ENCODE measurements around the gene PTPRK.

The PTPRK gene

GRCh38 chr6:128062882-128063603 is 457.4 kb downstream of the PTPRK start:
- DNase-seq = no peak
- TF ChIP-seq GATA1 (IDR thresholded peaks at IDR 0.05; ENCODE audit: low read depth, low read length) = no peak
- no peak for TF ChIP-seq POLR2A (IDR thresholded peaks at IDR 0.05; ENCODE audit: low read length)

- no peak for DNase-seq
- TF ChIP-seq POLR2A (IDR thresholded peaks at IDR 0.05; ENCODE audit: low read length) (no peak), GATA1 (IDR thresholded peaks at IDR 0.05; ENCODE audit: low read depth, low read length) (no peak)
These were observed 462.5 kb downstream of the PTPRK start for GRCh38 chr6:128057946-128058345.

- no peak for DNase-seq
- TF ChIP-seq GATA1 (IDR thresholded peaks at IDR 0.05; ENCODE audit: low read depth, low read length) (no peak), POLR2A (IDR thresholded peaks at IDR 0.05; ENCODE audit: low read length) (no peak)
These were observed 462.9 kb downstream of the PTPRK start for GRCh38 chr6:128057541-128057940.

GRCh38 chr6:128053109-128053508 is 467.3 kb downstream of the PTPRK start:
- no peak for DNase-seq
- TF ChIP-seq GATA1 (IDR thresholded peaks at IDR 0.05; ENCODE audit: low read depth, low read length) = no peak
- no peak for TF ChIP-seq POLR2A (IDR thresholded peaks at IDR 0.05; ENCODE audit: low read length)

GRCh38 chr6:128047989-128048388 is 472.4 kb downstream of the PTPRK start:
- no peak for DNase-seq
- TF ChIP-seq POLR2A (IDR thresholded peaks at IDR 0.05; ENCODE audit: low read length) = no peak
- no peak for TF ChIP-seq GATA1 (IDR thresholded peaks at IDR 0.05; ENCODE audit: low read depth, low read length)

GRCh38 chr6:128046033-128046432 is 474.4 kb downstream of the PTPRK start:
- DNase-seq = no peak
- TF ChIP-seq GATA1 (IDR thresholded peaks at IDR 0.05; ENCODE audit: low read depth, low read length) (no peak), POLR2A (IDR thresholded peaks at IDR 0.05; ENCODE audit: low read length) (no peak)

- DNase-seq = no peak
- no peak for TF ChIP-seq GATA1 (IDR thresholded peaks at IDR 0.05; ENCODE audit: low read depth, low read length)
- no peak for TF ChIP-seq POLR2A (IDR thresholded peaks at IDR 0.05; ENCODE audit: low read length)
These were observed 480.9 kb downstream of the PTPRK start for GRCh38 chr6:128039543-128039942.

- TF ChIP-seq GATA1 (IDR thresholded peaks at IDR 0.05; ENCODE audit: low read depth, low read length) (no peak), POLR2A (IDR thresholded peaks at IDR 0.05; ENCODE audit: low read length) (no peak)
- DNase-seq = no peak
These were observed 483.4 kb downstream of the PTPRK start for GRCh38 chr6:128036808-128037570.

- DNase-seq = no peak
- no peak for TF ChIP-seq GATA1 (IDR thresholded peaks at IDR 0.05; ENCODE audit: low read depth, low read length)
- no peak for TF ChIP-seq POLR2A (IDR thresholded peaks at IDR 0.05; ENCODE audit: low read length)
These were observed 487.2 kb downstream of the PTPRK start for GRCh38 chr6:128033156-128033555.

GRCh38 chr6:128032042-128032441 is 488.4 kb downstream of the PTPRK start:
- DNase-seq = no peak
- TF ChIP-seq GATA1 (IDR thresholded peaks at IDR 0.05; ENCODE audit: low read depth, low read length) (no peak), POLR2A (IDR thresholded peaks at IDR 0.05; ENCODE audit: low read length) (no peak)

GRCh38 chr6:128029826-128030225 is 490.6 kb downstream of the PTPRK start:
- DNase-seq = no peak
- no peak for TF ChIP-seq POLR2A (IDR thresholded peaks at IDR 0.05; ENCODE audit: low read length)
- no peak for TF ChIP-seq GATA1 (IDR thresholded peaks at IDR 0.05; ENCODE audit: low read depth, low read length)

- TF ChIP-seq GATA1 (IDR thresholded peaks at IDR 0.05; ENCODE audit: low read depth, low read length) (no peak), POLR2A (IDR thresholded peaks at IDR 0.05; ENCODE audit: low read length) (no peak)
- no peak for DNase-seq
These were observed 492.2 kb downstream of the PTPRK start for GRCh38 chr6:128028183-128028582.

- DNase-seq = no peak
- TF ChIP-seq POLR2A (IDR thresholded peaks at IDR 0.05; ENCODE audit: low read length) (no peak), GATA1 (IDR thresholded peaks at IDR 0.05; ENCODE audit: low read depth, low read length) (no peak)
These were observed 494.9 kb downstream of the PTPRK start for GRCh38 chr6:128025478-128025877.

GRCh38 chr6:128024969-128025368 is 495.4 kb downstream of the PTPRK start:
- DNase-seq = no peak
- TF ChIP-seq GATA1 (IDR thresholded peaks at IDR 0.05; ENCODE audit: low read depth, low read length) = no peak
- TF ChIP-seq POLR2A (IDR thresholded peaks at IDR 0.05; ENCODE audit: low read length) = no peak

- no peak for TF ChIP-seq POLR2A (IDR thresholded peaks at IDR 0.05; ENCODE audit: low read length)
- no peak for TF ChIP-seq GATA1 (IDR thresholded peaks at IDR 0.05; ENCODE audit: low read depth, low read length)
- no peak for DNase-seq
These were observed 496.4 kb downstream of the PTPRK start for GRCh38 chr6:128024046-128024445.

Measured in erythroblast (primary cell).